Chondrocyte (in vitro differentiated cells): ENCODE results near the gene BBS9. TPM values are rescaled to one million over a fixed set of nuclear protein-coding genes. Genes with fewer than 3 reads are reported as not detected.

ENCODE experiments used
- DNase-seq: peaks from one replicate; pipeline ENCODE4 v3.0.0; 2021; ENCODE audit warnings: mixed read lengths, low spot score
- H3K27ac Mint-ChIP-seq: one replicate; pipeline ENCODE4 v1.8.0; 2021; ENCODE audit warnings: mild to moderate bottlenecking, moderate library complexity, mixed read lengths; ENCODE audit not compliant: unreplicated experiment
- H3K27me3 Mint-ChIP-seq: 2 replicates; pipeline ENCODE4 v1.8.0; 2021; ENCODE audit warnings: low read depth, mixed read lengths
- H3K36me3 Mint-ChIP-seq: 2 replicates; pipeline ENCODE4 v1.8.0; 2021; ENCODE audit warnings: low read depth, mixed read lengths
- H3K4me1 Mint-ChIP-seq: 2 replicates; pipeline ENCODE4 v1.8.0; 2021; ENCODE audit warnings: low read depth, mild to moderate bottlenecking, mixed read lengths
- H3K4me3 Mint-ChIP-seq: one replicate; pipeline ENCODE4 v1.8.0; 2021; ENCODE audit warnings: mild to moderate bottlenecking, moderate library complexity, mixed read lengths; ENCODE audit not compliant: unreplicated experiment
- H3K9me3 Mint-ChIP-seq: 2 replicates; pipeline ENCODE4 v1.8.0; 2021; ENCODE audit warnings: low read depth, mixed read lengths
- long read RNA-seq: library from polyadenylated mRNA; stranded (forward); transcript quantifications from one replicate; pipeline ENCODE4 v2.0.0, GENCODE V29; 2021
- total RNA-seq: library from RNA; stranded (reverse); gene quantifications from 3 replicates; pipeline ENCODE4 v1.2.1, GENCODE V29; 2021
- TF ChIP-seq, protein P1 (sequence below): fragments of 200-600 bp; sonication (generic); IDR thresholded peaks from 2 replicates; pipeline ENCODE4 v1.5.0; 2021; ENCODE audit warnings: antibody characterized with exemption, mild to moderate bottlenecking, moderate library complexity

The BBS9 gene
- 16.5 to 29.7 TPM (median 18.0 TPM) in 3 replicates for total RNA-seq
- long read RNA-seq, partial matches to known transcripts = 1 of 3 reads
- long read RNA-seq, other reads (novel, unspliced or antisense) = 2 of 3 reads

DNA sequence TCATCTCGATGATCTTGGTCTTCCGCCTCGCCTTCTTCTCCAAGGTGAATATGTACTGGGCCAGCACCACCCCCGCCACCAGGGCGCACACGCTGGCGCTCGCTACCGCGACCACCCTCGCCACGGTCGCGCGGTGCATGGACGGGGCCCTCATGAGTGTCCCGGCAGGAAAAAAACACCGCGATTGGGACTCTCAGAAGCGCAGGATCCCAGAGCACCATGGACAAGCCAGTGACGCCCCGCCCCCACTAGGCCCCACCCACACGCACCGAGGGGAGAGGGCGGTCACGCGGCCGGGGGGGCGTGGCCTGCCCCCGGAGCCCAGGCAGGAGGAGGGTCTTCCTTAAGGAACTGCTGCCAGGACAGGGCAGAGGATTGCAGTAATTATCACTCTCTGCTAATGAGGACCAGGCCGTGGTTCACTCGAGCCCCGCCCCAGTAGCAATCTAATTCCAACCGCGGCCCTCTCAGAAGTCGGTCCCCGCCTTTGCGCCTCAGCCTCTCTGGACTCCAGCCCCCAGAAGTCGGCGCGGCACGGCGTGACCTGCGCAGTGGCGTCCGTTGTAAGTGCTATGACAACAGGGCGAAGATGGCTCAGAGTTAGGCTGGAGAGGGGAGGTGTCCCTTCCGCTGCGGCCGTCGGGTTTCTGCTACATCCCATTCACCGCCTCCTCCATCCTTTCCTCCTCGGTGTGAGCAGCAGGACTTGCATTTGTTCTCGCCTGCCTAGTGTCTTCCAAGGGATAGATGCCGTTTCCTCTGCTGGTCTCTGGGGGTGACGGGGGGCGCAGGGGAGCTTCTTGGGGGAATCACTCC is at the start of gene BBS9:
Gene BBS9, plus strand, starts transcription at position 575 of the 816 bp plus-strand sequence. CDS start 16,689 bp downstream, outside the sequence.
- H3K36me3 Mint-ChIP-seq = no peaks in the 10 kb centered on the region
- TF ChIP-seq, protein P1, sequence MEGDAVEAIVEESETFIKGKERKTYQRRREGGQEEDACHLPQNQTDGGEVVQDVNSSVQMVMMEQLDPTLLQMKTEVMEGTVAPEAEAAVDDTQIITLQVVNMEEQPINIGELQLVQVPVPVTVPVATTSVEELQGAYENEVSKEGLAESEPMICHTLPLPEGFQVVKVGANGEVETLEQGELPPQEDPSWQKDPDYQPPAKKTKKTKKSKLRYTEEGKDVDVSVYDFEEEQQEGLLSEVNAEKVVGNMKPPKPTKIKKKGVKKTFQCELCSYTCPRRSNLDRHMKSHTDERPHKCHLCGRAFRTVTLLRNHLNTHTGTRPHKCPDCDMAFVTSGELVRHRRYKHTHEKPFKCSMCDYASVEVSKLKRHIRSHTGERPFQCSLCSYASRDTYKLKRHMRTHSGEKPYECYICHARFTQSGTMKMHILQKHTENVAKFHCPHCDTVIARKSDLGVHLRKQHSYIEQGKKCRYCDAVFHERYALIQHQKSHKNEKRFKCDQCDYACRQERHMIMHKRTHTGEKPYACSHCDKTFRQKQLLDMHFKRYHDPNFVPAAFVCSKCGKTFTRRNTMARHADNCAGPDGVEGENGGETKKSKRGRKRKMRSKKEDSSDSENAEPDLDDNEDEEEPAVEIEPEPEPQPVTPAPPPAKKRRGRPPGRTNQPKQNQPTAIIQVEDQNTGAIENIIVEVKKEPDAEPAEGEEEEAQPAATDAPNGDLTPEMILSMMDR = peak; percentile 44
- H3K27ac Mint-ChIP-seq = peak within 1 kb of the TSS; percentile 82
- H3K27me3 Mint-ChIP-seq = no peaks in the 10 kb centered on the region
- DNase-seq = peak; percentile 96
- peaks cover 23% of the 10 kb centered on the region for H3K4me1 Mint-ChIP-seq
- peak within 1 kb of the TSS; percentile 98 for H3K4me3 Mint-ChIP-seq
- no peaks in the 10 kb centered on the region for H3K9me3 Mint-ChIP-seq

DNA sequence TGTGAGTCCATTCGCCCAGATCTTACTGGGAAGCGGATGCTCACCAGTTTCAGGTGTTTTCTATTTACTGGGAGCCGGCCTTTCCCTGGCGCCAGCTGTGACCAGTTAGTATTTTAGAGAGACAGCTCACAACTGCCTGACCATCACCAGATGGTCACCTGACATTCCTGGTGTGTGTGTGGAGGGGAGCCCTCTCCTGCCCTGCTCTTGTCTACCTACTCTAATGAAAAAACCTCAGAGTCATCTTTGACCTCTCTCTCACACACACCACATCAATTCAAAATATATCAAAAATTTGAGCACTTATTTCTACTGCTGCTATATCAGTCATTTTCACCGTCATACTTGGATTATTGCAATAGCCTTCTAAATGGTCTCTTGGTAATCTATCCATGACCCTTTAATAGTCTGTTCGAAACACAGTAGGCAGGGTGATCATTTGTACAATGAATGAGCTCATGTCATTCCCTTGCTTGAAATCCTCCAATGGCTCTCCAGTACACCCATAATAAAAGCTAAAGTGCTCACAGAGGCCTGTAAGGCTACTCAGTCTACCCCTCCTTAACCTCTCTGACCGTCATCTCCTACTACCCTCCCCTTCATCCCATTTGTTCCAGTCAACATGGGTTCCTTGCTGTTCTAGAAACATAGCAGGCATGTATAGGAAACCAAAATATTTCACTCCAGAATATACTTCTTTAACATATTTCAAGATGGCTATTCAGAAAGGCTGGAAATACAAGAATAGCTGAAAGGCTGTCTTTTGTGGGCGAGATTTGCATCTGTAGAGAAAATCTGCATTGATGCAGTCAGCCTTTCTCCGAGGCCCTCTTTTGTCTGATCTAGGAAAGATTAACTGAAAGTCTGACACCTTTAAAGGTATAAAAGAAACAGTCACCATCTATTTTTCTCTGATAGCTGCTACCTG is 49.3 kb upstream of the BBS9 start:
- Mint-ChIP-seq H3K4me1 (no peaks in the 10 kb centered on the region), H3K4me3 (no peak overlapping the region), H3K9me3 (no peaks in the 10 kb centered on the region), H3K27me3 (peaks cover 4% of the 10 kb centered on the region), H3K27ac (no peak overlapping the region), H3K36me3 (no peaks in the 10 kb centered on the region)
- no peak for DNase-seq
- TF ChIP-seq, protein P1 = no peak

DNA sequence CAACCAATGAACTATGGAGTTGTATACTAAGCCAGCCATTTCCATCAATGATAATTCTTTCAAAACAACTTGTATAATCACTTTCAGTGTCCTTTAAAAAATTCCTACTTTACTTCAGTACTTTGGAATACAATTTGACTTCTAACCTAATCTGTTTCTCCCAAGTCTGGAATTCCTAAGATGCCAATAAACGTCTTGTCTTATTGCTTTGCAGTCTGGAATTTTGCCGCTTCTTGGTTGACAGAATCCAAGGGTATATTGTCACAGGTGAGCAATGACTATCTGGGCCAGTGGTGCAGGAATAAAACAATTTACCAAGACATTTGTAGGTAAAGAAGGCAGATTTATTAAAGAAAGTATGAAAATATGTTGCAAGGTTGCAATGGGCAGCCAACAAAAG is 42.0 kb upstream of the BBS9 start:
- H3K36me3 Mint-ChIP-seq = no peaks in the 10 kb centered on the region
- H3K4me1 Mint-ChIP-seq = no peaks in the 10 kb centered on the region
- DNase-seq = no peak
- no peak overlapping the region for H3K27ac Mint-ChIP-seq
- TF ChIP-seq, protein P1 = no peak
- H3K4me3 Mint-ChIP-seq = no peak overlapping the region
- no peaks in the 10 kb centered on the region for H3K27me3 Mint-ChIP-seq
- H3K9me3 Mint-ChIP-seq = no peaks in the 10 kb centered on the region

DNA sequence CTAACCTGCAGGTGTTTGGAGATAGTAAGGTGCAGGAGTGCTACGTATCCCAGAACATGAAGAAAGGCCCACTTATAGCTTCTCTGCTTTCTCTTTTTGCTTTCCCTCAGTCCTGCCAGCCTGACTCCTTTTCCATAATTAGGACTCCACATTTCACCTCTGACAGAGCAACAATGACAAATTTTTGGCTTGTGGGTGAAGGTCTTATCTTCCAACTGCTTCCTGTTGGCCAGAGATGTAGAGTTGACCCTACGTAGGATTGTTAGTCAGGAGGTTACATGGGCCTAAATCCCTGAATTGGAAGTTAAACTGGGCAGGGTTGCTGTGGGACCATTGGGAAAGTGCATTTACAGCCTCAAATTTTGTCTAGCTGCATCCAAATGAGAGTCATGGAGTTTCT is 41.5 kb upstream of the BBS9 start:
- H3K27ac Mint-ChIP-seq = no peak overlapping the region

More for the DNA sequence above, 41.5 kb upstream of the BBS9 start:
- Mint-ChIP-seq H3K4me3 (no peak overlapping the region), H3K4me1 (no peaks in the 10 kb centered on the region), H3K27me3 (no peaks in the 10 kb centered on the region), H3K9me3 (no peaks in the 10 kb centered on the region), H3K36me3 (peaks cover 3% of the 10 kb centered on the region)
- DNase-seq = no peak
- TF ChIP-seq, protein P1 = no peak
